Suppressor macrophage (primary cell): ENCODE results near the gene ZBTB20.

Experiments used
- DNase-seq, 4 experiments: peaks; one replicate each; pipeline ENCODE4 v3.0.0-alpha.2; 2020 to 2022

Gene ZBTB20

DNA sequence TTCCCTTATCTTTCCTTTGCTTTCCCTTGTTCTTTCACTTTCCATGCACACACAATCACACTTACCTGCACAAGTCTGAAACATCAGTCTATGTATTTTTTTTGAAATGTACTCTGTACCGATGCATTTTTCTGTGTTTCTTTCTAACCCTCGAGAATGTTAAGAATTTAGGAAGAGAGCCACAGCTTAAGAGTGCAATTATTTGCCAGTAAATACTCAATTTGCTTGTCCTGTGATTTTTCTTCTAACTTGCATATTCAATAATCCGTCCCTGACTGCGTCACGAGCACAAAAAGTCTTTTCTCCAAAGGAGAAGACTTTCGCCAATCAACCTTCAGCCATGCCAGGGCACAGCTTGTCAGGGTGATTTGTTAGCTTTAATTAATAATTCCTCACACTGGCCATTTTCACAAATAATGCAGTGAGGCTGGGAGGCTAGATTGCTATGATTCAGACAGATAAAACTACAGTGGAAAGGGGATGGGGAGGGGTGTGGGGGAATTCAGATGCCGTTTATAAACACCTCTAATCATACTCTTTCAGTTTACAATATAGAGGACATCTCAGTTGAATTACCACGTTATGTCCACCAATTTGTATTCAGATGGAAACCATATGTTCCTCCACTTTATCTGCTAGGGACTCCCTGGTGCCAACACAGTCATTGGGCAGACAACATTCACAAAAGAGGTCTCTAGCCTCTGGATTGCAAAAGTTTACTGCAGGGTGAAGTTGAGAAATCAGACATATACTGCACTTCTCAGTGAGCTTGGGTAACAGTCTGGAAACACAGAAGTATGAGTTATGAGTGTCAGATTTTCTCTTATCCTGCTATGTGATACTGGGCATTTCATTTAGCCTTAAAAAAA is 388.0 kb downstream of the ZBTB20 start:
- peak; percentile 24 to 74 (median 49) for DNase-seq

GRCh38 chr3:114756506-114757279 is 390.4 kb downstream of the ZBTB20 start:
- DNase-seq, result no peak

GRCh38 chr3:114746502-114746901 is 400.6 kb downstream of the ZBTB20 start:
- no peak for DNase-seq

- DNase-seq, result no peak
These were observed 401.5 kb downstream of the ZBTB20 start for GRCh38 chr3:114745322-114746240.

DNA sequence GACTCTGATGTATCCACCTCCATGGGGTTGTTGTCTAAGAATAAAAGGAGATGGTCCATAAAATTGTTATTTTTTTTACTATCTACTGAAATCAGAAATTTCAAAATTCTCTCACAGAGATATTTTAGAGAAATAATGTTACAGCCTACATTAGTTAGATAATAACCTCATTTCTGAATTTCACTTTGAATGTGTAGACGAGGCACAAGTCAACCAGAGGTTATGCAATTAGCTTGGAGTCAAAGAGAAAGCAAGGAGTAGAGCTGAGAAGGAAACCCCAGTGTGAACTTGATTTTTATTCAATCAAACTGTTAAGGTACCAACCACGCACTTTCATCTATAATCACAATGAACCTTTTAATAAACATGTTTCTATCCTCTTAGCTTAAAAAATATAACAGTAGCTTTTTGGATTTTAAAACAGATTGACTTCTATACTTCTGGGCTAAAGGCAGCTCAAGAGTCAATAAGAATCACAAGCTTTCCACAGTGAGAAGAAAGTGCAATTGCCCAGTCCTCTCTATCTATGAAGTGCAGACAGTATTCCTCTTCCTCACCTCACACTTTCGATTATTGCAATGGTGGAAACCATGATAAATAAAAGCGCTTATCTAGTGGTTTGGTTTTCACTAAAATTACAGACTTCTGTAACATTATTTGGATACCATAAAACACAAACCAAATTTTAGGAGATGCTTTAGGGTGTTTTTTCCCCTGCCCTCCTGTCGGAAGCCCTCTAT is 403.2 kb downstream of the ZBTB20 start:
- no peak for DNase-seq

DNA sequence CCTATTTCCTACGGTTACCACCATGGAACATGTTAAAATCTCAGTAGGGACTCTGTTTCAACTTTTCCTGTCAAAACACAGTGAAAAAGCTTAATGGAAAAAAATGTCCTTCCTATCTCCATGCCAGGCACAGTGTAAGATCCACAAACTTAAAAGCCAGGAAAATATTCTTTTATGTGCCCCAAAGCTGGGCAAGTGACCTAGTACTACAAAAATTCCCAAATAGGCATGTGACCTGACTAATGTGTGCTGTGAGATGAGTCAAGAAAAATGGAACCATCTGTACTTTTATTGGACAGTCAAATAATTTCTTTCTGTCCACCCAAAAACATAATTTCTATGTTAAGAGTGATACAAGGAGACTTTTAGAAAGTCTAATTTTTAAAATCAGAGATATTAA is 406.0 kb downstream of the ZBTB20 start:
- DNase-seq, result no peak

DNA sequence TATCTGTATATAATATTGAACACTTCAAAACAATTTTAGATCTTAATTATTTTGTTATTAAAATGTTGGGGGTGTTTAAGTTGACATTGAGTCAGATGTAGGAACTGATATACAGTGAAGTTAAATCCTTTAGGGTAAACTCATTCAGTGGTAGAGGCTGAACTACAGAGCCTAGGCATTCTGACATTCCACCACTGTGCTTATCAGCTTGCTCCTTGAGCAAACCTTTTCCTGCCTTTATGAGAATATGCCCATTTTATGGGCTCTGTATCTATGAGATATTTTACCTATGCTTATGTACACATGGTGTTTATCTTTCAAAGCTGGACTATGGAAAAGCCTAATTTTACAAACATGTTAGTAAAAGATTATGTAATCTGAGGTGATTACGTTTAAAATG is 407.5 kb downstream of the ZBTB20 start:
- no peak for DNase-seq

GRCh38 chr3:114732353-114732752 is 414.7 kb downstream of the ZBTB20 start:
- no peak for DNase-seq

DNA sequence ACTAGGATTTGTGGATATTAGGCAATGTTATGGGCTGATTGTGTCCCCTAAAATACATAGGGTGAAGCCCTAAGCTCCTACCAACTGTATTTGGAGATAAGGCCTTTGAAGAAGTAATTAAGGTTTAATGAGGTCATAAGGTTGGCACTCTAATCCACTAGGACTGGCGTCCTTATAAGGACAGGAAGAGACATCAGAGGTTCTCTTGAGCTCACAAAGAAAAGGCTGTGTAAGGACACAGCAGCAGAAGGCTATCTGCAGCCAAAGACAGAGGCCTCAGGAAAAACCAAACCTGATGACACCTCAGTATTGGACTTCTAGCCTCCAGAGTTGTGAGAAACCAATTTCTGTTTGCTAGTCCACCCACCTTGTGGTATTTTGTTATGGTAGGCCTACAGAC is 416.7 kb downstream of the ZBTB20 start:
- DNase-seq, result no peak

DNA sequence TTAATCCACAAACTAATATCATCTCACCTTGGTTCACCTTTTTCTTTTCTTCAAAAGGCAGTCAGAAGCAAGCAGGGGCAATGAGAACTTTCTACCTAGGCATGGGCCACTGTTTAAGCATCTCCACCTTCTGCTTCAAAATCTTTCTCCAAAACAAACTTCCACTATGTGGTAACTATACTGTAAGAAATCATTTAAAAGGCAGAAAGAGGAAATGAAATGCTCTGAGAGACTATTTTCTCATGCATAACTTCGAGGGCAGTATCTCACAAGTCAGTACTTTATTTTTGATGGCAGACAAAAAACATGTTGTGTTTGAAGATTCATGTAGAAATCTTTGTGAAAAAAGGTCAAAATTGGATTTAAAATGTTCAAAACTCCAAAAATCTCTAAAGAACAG is 419.7 kb downstream of the ZBTB20 start:
- DNase-seq, result peak in 3 of 4 experiments; percentile 2 to 51 (median 49)

DNA sequence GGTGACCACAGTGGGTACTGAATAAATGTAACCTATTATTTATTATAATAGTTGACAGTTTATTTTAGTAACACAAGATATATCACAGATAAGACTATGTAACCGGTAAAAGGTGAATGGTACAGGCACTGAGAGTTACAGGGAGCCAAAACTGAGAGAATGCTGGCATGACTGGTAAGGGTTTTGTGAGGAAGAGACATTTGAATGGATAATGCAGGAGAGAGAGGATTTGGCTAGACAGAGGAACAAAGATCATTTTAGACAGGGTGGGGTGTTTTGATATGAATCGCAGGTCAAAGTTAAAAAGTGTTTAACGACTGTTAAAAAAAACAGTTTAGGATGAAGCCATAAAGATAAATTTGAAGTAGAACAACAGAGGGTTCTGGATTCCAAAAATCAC is 421.1 kb downstream of the ZBTB20 start:
- DNase-seq, result no peak

GRCh38 chr3:114722530-114722929 is 424.6 kb downstream of the ZBTB20 start:
- no peak for DNase-seq

GRCh38 chr3:114721864-114722263 is 425.2 kb downstream of the ZBTB20 start:
- DNase-seq, result no peak

- no peak for DNase-seq
These were observed 425.9 kb downstream of the ZBTB20 start for GRCh38 chr3:114721209-114721608.

DNA sequence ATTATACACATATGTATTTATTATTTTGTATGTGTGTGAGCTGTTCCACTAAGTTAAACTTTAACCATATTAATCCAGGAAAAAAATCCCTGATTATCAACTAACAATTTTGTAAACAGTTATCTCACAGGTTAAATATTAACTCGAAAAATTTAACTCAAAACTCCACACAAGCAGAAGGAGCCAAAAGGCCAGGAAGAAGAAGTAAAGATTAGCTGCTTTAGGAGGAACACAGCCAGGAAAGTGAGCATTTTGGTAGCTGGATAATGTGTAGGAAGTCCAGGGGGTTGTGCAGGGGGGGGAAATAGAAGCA is 428.2 kb downstream of the ZBTB20 start:
- no peak for DNase-seq

DNA sequence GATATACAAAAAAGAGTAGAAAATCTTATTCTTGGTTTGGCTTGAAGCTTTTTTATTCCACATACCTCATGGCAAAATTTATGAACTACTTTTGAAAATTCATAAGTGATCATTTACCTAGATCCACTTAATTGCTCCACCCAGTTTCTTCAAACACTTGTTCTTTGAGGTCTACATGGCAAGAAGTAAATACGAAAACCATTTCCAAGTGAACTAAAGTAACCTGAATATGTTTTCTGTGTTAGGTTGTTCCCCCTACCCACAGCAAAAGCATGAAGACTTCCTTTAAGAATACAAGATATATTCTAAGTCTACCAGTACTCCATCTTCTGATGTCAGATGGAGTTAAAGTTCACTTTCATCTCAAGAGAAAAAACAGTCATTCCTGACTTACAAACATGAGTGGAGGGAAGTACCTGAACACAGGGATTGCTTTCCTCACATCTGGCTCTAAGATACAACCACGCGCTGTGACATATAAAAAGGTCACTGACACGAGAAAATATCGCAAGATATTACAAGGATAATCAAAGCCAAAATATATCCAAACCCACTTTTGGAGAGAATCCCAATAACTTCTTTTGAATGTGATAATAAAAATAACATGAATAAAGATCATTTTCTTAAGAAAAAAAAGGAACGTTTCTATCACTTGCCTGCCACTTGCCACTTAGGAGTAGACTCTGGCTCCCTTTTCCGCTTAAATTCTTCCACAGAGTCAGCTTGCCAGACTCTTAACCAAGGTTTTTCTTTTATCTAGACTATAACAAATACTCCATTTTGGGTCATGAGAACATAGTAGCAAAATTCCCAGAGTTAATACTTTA is 428.8 kb downstream of the ZBTB20 start:
- no peak for DNase-seq

DNA sequence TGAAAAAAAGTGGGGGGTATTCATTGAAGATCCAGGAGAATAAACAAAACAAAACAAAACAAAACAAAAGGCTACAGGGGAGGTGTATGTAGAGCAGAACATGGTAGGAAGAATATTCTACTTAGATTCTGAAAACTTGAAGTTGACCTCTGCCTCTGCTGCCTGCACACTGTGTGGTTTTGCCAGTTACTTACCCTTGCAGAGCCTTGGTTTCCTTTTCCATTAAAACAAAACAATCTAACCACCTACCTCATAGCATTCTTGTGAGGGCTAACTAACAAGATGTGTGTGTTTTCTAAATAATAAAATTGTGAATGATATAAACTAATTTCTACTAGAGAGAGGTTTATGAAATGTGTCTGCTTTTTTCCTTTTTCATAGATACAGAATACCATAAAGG is 430.2 kb downstream of the ZBTB20 start:
- no peak for DNase-seq

- DNase-seq, result no peak
These were observed 431.0 kb downstream of the ZBTB20 start for GRCh38 chr3:114716126-114716525.

GRCh38 chr3:114714957-114715460 is 432.1 kb downstream of the ZBTB20 start:
- no peak for DNase-seq

DNA sequence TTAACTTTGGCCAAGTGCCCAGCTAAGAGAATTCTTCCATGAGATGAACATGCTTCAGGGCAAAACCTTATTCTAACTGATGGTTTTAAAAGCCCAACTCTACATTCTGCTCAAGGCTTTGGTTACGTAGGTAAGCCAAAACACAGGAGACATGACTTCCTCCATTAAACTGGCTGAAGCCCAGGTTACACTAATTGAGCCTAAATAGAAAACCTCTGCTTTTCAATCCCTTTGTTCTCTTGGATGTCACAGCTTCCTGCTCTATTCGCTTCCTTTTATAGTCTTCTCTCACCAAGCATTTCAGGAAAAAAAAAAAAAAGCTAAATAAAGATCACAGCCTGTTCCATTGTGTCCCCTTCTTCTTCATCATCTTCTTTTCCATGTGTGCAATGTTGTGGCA is 432.9 kb downstream of the ZBTB20 start:
- DNase-seq, result no peak
